ENCODE measurements around the gene ZNRF1.
"Not testable (repeated sequence)": the region's sequence is repeated elsewhere in the genome, so short reads cannot be mapped to it uniquely, and the experiment has no call there.

ZNRF1 gene

DNA sequence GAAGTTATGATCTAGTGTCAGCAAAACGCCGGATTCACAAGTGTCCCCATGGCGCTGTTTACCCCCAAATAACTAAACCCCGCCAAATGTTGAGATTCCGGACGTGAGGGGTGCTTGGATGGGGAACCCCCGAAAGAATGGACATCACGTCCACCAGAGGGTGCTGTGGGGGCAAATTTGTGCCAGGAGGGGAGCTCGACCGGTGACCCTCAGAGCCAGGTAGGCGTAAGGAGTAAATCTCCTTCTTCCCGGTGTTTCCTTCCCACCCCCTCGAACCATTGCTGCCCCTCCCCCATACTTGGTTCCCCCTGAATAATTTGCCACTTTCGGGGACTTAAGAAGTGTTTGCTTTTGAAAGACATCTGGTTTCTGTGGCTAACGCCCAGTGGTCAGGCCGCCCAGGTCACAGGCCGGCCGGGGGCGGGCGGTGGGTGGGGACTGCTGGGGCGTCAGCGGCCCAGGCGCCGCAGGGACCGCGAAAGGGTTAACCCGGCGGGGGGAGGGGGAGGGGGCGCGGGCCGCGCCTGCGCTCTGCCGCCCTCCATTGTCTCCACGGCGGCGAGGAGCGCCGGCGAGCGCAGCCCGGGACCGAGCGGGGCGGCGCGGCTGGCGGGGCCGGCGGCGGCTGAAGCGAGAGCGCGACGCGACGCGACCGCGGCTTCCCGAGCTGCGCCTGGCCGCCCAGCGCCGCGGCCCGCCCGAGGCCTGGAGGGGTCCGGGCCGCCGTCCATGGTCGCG, at the start of gene ZNRF1:
Gene ZNRF1, plus strand, starts transcription at position 544 of the 738 bp plus-strand sequence. CDS start 648 bp downstream, outside the sequence.
- peak; percentile 90 for DNase-seq

DNA sequence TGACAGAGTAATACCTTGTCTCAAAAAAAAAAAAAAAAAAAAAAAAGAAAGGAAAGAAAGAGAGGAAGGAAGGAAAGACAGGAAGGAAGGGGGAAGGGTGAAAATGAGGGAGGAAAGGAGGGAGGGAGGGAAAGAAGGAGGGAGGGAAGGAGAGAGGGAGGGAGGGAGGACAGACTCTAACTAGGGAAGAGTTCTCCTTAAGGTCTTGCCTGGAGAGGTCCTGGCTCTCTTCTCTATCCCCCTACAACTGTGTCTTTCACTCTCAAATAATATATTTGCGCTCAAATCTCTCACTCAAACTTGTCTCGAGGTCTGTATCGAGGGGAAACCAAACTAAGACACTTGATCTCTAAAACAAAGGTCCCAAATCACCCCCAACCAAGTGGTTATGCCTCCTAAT, 49.5 kb upstream of the ZNRF1 start:
- DNase-seq = no peak

DNA sequence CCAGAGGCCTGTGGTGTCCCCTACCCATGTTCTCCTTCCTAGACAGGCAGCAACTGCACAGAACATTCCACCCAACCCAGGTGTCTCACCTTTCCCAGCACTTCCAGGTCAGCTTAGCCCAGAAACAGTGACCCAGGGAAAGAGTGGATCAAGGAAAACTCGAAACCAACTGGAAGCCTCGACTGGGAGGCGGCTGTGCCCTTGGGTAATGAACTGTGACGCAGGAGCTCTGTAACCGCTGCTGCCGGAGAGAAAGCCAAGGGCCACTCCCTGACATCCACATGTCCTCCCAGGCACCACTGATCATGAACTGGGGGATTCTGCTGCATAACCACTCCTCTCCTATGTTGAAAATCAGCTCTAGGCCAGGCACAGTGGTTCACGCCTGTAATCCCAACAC, 48.3 kb upstream of the ZNRF1 start:
- DNase-seq = no peak

- no peak for DNase-seq
Measured at GRCh38 chr16:74951206-74951605, 47.6 kb upstream of the ZNRF1 start.

DNA sequence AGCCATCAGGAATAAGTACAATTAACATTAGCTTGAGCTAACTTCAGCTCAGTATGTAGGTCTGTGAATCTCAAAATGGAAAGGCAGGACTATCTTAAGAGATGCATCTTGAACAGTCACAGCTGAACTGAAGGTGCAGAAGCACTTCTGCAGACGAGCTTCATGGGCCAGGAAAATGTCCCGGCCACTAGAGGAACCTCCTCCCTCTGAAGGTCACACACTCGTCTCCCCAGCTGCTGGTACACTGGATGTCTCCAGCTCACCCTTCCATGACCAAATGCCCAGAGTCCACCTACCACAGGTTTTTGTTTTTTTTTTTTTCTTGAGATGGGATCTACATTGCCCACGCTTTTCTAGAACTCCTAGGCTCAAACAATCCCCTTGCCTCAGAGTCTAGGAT, 47.1 kb upstream of the ZNRF1 start:
- DNase-seq = no peak

DNA sequence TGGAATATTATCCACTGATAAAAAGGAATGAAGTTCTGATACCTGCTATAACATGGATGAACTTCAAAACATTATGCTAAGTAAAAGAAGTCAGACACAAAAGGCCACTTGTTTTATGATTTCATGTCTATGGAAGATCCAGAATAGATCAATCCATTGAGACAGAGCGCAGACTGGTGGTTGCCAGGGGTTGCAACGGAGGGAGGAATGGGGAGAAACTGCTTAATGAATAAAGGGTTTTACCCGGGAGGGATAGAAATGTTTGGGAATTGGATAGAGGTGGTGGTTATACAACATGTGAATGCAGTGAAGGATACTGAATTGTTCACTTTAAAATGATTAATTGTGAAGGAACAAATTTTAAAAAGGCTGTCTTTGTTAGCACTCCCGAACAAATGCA, 44.1 kb upstream of the ZNRF1 start:
- DNase-seq = no peak

DNA sequence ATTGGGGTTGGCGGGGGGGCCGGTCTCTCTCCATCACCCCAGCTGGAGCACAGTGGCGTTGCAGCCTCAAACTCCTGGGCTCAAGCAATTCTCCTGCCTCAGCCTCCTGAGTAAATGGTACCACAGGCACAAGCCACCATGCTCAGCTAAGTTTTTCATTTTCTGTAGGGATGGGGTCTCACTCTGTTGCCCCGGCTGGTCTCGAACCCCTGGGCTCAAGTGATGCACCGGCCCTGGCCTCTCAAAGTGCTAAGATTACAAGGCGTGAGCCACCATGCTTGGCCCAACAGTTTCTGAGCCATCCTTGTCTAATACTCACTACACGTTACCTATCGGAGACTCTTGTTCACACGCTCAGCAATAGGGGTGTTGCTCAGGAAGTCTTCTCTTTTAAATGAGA, 25.5 kb upstream of the ZNRF1 start:
- DNase-seq = no peak

- DNase-seq = no peak
Measured at GRCh38 chr16:74975591-74975990, 23.2 kb upstream of the ZNRF1 start.

- DNase-seq = no peak
Measured at GRCh38 chr16:74982256-74982655, 16.6 kb upstream of the ZNRF1 start.

DNA sequence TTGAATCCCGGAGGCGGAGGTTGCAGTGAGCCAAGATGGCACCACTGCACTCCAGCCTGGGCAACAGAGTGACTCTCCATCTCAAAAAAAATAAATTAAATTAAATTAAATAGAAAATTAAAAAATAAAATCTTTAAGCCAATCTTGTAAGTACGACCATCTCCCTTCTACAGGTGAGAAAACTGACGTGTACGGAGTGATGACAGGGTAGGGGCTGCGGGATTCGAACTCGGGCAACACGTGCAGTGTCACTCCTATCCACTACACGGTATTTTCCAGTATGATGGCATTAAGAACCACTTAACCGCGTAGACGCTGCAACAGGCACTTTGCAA, 14.7 kb upstream of the ZNRF1 start:
- DNase-seq = no peak

DNA sequence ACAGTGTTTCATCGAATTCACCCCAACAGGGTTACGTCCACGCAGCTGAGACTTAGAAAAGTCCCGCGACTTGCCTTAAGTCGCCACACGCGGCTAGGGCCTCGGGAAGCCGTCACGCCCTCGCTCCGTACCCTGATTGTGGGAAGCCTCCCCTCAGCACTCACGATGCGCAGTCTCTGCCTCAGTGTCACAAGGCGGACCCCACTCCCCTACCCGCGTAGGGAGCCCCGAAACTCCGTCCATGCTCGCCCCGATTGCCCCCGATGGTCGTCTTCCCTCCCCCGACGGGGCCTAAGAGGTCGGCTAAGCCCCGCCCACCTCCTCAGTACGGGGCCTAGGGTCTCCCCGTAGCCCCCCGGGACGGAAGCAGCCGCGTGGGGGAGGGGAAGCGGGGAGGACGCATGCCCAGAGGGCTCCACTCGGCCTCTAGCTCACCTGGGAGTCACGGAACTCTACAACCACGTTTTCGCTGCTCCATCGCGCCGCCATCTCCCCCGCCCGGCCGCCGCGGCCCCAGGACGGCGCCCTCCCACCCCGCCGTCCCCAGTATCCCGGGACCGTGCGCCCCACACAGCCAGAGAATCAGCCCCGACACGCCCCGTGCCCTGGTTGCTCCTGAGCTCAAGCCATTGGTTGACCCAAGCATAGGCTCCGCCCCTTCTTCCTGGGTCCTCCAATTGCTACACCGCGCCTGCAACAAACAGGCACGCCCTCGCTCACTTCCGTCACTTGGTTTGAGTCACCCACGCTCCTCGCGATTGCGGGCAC, 14.1 kb upstream of the ZNRF1 start, which contains the start of gene WDR59:
Gene WDR59, minus strand, starts transcription at position 595 of the 768 bp plus-strand sequence. Its CDS starts 106 bp downstream, at position 489.
- peak; percentile 99 for DNase-seq

DNA sequence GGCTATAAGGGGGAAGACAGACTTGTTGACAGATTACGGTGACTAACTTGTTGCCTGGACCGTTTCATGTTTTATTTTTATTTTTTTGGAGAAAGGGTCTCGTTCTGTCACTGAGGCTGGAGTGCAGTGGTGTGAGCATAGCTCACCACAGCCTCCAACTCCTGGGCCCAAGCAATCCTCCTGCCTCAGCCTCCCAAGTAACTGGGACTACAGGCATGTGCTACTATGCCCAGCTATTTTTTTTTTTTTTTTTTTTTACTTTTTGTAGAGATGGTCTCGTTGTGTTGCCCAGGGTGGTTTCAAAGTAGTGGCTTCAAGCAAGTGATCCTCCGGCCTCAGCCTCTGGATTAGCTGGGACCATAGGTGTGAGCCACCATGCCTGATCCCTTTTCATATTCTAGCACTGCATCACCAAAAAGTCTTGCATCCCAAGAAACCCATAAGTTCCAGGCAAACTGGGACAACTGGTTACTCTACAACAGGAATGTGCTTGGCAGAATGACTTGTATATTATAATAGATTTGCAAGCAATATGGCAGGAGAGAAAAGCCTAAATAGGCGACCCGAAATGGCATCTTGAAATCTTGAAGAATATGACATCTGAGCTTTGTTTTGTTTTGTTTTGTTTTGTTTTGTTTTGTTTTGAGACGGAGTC, 11.7 kb upstream of the ZNRF1 start:
- DNase-seq = no peak

- DNase-seq = not testable (repeated sequence)
Measured at GRCh38 chr16:74989864-74990263, 9.0 kb upstream of the ZNRF1 start.

DNA sequence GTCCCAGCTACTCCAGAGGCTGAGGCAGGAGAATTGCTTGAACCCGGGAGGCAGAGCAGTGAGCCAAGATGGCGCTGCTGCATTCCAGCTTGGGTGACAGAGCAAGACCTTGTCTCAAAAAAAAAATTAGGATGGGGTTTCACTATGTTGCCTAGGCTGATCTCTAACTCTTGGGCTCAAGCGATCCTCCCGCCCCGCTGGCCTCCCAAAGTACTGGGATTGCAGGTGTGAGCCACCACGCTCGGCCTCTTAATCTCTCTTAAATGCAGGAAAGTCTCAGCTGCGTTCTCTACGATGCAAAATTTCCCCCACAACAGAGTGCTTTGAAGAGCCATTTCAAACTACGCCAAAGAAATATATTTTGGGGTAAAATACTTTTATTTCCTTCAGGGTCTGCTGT, 8.0 kb upstream of the ZNRF1 start:
- DNase-seq = no peak

GRCh38 chr16:74991268-74991592, 7.6 kb upstream of the ZNRF1 start:
- DNase-seq = no peak

GRCh38 chr16:74991593-74992403, 7.0 kb upstream of the ZNRF1 start:
- no peak for DNase-seq

- DNase-seq = no peak
Measured at GRCh38 chr16:74995986-74996385, 2.8 kb upstream of the ZNRF1 start.

GRCh38 chr16:74997042-74997491, 1.8 kb upstream of the ZNRF1 start:
- DNase-seq = no peak

DNA sequence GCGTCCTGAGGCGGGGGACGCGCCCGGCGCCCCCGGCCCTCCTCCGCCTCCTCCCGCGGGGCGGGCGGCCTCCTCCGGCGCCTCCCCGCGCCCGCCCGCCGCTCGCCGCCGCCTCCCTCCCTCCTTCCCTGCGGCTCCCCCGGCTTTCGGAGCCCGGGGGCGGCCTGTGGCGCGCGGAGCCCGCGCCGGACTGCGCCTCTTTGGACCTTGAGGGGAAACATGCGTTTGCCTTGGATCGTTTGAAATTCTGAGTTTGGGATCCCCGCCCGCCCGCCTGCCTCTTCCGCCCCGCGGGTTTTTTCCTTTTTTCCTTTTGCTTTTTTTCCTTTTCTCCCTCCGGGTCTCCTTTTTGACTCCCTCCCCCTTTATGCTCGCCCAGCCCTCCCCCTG, 390 bp downstream of the ZNRF1 start:
- peak; percentile 65 for DNase-seq

DNA sequence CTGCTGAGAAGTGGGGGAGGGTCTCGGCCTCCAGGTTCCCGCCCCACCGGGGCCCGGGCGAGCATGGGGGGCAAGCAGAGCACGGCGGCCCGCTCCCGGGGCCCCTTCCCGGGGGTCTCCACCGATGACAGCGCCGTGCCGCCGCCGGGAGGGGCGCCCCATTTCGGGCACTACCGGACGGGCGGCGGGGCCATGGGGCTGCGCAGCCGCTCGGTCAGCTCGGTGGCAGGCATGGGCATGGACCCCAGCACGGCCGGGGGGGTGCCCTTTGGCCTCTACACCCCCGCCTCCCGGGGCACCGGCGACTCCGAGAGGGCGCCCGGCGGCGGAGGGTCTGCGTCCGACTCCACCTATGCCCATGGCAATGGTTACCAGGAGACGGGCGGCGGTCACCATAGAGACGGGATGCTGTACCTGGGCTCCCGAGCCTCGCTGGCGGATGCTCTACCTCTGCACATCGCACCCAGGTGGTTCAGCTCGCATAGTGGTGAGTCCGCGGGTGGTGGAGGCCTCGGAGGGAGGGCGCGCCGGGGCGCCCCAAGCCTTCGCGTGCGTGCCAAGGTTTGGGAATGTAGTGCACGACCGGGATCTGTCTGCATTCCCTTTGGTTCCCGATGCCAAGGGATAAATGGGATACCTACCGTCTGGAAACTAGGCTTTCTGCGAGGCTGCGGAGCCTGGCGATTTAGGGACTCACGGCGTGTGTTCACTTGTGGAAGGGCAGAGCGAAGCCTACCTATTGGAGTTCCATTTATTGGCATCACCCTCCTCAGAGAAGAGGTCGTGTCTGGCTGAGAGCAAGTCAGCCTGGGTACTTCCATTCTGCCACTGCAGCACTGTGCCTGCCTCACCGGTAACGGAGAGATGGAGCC, 1.0 kb downstream of the ZNRF1 start:
- DNase-seq = peak; percentile 58

- DNase-seq = no peak
Measured at GRCh38 chr16:75000481-75001081, 1.8 kb downstream of the ZNRF1 start.

DNA sequence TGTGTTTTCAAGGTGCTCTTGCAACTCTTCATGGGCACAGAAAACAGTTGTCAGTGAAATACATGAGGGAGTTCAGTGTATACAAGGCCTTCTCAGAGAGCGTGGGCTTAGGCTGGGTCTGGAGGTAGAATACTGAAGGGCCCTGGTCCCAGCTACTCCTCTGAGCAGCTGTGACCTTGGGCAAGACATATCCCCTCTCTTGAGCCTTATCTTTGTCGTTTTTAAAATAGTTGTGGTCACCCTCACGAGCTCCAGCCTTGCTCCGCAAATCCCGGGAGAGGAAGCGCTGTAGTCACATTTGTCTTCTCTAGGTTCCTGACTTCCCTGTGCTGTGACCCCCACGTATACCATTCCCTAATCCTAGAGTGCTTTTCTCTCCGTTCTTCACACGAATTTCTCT, 3.6 kb downstream of the ZNRF1 start:
- no peak for DNase-seq

All from left hindlimb (tissue), 1 donor.